IMR-90 (cell line): ENCODE results near the gene C6orf47.

ENCODE experiments used
- CTCF ChIP-seq: conservative IDR thresholded peaks from 2 replicates; pipeline ENCODE4 v1.5.1; 2012; ENCODE audit warnings: mild to moderate bottlenecking, low read depth, low read length, improper control_type of control experiment
- NFE2L2 ChIP-seq: fragments of 150-350 bp; IDR thresholded peaks from 2 replicates; pipeline ENCODE4 v1.6.1; 2016; ENCODE audit warnings: low read depth, mild to moderate bottlenecking, low read length
- POLR2A ChIP-seq: IDR thresholded peaks from 2 replicates; pipeline ENCODE4 v1.6.1; 2012; ENCODE audit warnings: mild to moderate bottlenecking, low read depth, low read length
- RFX5 ChIP-seq: IDR thresholded peaks from 2 replicates; pipeline ENCODE4 v1.8.0; 2012; ENCODE audit warnings: low read depth, mild to moderate bottlenecking, low read length, moderate library complexity

GRCh38 chr6:31663961-31664789, 3.6 kb upstream of the C6orf47 start:
- TF ChIP-seq CTCF (no peak), NFE2L2 (no peak), RFX5 (no peak), POLR2A (0 out of 2 replicates have a peak, but pooled peaks have one; percentile 32)
